IPS-18a (cell line): ENCODE results near the gene GATA5.
"Not testable (repeated sequence)": the region's sequence is repeated elsewhere in the genome, so short reads cannot be mapped to it uniquely, and the experiment has no call there.

Experiments
- H3K27ac ChIP-seq: one replicate; pipeline ENCODE4 v1.5.1; 2013; ENCODE audit warnings: low read length
- H3K27me3 ChIP-seq: one replicate; pipeline ENCODE4 v1.6.1; 2013; ENCODE audit warnings: mild to moderate bottlenecking, low read length; ENCODE audit not compliant: control insufficient read depth, insufficient read depth
- H3K36me3 ChIP-seq: one replicate; pipeline ENCODE4 v1.6.1; 2013; ENCODE audit warnings: low read depth, low read length; ENCODE audit not compliant: control insufficient read depth
- H3K4me1 ChIP-seq: one replicate; pipeline ENCODE4 v1.6.1; 2013; ENCODE audit warnings: low read depth, low read length; ENCODE audit not compliant: control insufficient read depth
- H3K4me3 ChIP-seq: one replicate; pipeline ENCODE4 v1.5.1; 2013; ENCODE audit warnings: low read length
- H3K9ac ChIP-seq: one replicate; pipeline ENCODE4 v1.6.1; 2013; ENCODE audit warnings: mild to moderate bottlenecking, low read length, moderate library complexity
- H3K9me3 ChIP-seq: one replicate; pipeline ENCODE4 v1.6.1; 2013; ENCODE audit warnings: low read depth, low read length; ENCODE audit not compliant: control insufficient read depth

GATA5 gene

DNA sequence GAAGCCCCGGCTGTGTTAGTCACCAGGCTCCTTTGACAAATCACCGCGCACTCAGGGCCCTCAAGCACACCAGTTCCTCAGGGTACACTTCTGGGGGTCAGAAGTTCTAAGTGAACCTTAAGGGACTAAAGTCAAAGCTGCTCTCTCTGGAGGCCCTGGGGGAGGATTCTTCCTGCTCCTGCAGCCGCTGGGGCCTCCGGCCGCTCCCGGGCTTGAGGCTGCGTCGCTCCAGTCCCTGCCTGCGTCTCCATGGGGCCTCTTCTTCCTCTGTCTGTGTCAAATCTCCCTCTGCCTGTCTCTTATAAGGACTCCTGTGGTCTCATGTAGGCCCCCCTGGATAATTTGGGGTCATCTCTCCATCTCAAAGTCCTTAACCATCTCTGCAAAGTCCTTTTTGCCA, 18.1 kb upstream of the GATA5 start:
- no peak overlapping the region for H3K9ac ChIP-seq

DNA sequence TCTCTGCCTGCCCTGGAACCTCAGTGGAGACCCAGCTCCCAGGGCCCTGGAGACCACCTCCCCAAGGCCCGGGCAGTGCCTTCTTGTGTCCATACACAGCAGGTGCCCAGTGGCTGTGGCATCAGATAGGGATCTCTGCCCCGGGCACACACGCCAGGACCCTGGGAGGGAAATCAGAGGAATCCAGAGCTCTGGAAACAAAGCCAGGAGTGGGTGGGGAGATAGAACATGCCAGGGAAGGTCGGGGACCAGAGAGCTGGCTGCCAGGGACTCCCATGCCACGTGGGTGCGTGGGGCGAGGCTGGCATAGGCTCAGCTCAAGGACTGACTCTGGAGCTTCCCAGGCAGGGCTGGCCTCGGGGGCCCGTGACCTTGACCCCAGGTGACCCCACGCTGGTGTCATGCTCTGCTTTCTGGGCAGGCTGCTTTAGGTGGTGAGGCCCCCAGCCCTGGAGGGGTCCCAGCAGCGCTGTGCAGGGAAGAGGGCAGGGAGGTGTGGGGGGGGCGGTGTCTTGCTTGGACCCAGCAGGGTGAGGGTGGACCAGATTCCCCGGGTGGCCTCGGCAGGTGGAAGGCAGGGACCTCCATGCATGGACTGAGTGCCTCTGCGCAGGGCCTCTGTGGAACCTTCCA, 17.6 kb upstream of the GATA5 start:
- H3K9me3 ChIP-seq = no peaks in the 10 kb centered on the region
- no peak overlapping the region for H3K4me3 ChIP-seq
- no peak overlapping the region for H3K27ac ChIP-seq
- no peak overlapping the region for H3K9ac ChIP-seq
- peaks cover 3% of the 10 kb centered on the region for H3K27me3 ChIP-seq
- no peaks in the 10 kb centered on the region for H3K36me3 ChIP-seq
- H3K4me1 ChIP-seq = no peaks in the 10 kb centered on the region

More for the DNA sequence above, 18.1 kb upstream of the GATA5 start:
- H3K9me3 ChIP-seq = no peaks in the 10 kb centered on the region
- no peaks in the 10 kb centered on the region for H3K36me3 ChIP-seq
- H3K4me3 ChIP-seq = no peak overlapping the region
- no peaks in the 10 kb centered on the region for H3K4me1 ChIP-seq
- peaks cover 3% of the 10 kb centered on the region for H3K27me3 ChIP-seq
- no peak overlapping the region for H3K27ac ChIP-seq

DNA sequence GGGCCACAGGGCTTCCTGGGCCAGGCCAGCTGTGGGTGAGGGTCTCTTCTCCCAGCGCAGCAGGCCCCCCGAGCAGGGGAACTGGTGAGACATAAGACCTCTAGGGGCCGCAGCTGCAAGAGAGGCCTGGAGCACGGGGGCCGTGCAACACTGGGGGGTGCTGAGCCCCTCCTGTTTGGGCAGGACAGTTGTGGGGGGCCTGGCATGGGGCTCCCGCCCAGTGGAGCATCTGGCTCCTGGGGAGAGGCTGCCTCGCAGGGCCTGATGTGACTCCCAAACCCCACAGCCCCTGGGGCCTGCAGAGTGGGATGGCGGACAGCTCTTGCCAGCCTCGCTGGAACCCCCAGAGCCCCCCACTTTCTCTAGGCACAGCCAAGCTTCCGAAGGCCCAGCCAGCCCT, 16.9 kb upstream of the GATA5 start:
- H3K9me3 ChIP-seq = no peaks in the 10 kb centered on the region
- no peak overlapping the region for H3K27ac ChIP-seq
- H3K36me3 ChIP-seq = no peaks in the 10 kb centered on the region
- H3K4me1 ChIP-seq = no peaks in the 10 kb centered on the region
- H3K4me3 ChIP-seq = no peak overlapping the region
- peaks cover 5% of the 10 kb centered on the region for H3K27me3 ChIP-seq
- H3K9ac ChIP-seq = no peak overlapping the region

DNA sequence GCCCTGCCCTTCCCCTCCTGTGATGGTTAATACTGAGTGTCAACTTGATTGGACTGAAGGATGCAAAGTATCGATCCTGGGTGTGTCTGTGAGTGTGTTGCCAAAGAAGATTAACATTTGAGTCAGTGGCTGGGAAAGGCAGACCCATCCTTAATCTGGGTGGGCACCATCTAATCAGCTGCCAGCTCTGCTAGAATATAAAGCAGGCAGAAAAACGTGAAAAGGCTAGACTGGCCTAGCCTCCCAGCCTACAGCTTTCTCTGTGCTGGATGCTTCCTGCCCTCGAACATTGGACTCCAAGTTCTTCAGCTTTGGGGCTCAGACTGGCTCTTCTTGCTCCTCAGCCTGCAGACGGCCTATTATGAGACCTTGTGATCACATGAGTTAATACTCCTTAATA, 15.0 kb upstream of the GATA5 start:
- H3K4me1 ChIP-seq, H3K9me3 ChIP-seq, H3K36me3 ChIP-seq, H3K4me3 ChIP-seq, H3K9ac ChIP-seq, H3K27ac ChIP-seq: not testable (repeated sequence)
- H3K27me3 ChIP-seq = peaks cover 21% of the 10 kb centered on the region

DNA sequence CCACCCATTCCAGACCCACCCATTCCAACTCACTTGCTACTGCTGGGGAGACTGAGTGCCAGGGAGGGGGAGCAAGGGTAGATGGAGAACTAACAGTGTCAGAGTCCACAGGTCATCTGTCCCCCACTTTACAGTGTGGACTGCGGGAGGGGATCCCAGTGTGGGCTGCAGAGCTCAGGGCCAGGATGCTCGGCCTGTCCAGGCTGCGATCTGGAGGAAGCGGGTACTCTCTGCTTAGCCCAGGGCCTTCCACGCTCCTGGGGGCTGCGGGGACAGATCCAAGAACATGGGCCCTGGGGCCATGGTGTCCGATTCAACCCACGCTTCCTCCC, 14.1 kb upstream of the GATA5 start:
- no peaks in the 10 kb centered on the region for H3K9me3 ChIP-seq
- H3K27me3 ChIP-seq = peaks cover 28% of the 10 kb centered on the region
- no peaks in the 10 kb centered on the region for H3K4me1 ChIP-seq
- H3K9ac ChIP-seq = no peak overlapping the region
- H3K4me3 ChIP-seq = no peak overlapping the region
- H3K27ac ChIP-seq = no peak overlapping the region
- H3K36me3 ChIP-seq = no peaks in the 10 kb centered on the region

DNA sequence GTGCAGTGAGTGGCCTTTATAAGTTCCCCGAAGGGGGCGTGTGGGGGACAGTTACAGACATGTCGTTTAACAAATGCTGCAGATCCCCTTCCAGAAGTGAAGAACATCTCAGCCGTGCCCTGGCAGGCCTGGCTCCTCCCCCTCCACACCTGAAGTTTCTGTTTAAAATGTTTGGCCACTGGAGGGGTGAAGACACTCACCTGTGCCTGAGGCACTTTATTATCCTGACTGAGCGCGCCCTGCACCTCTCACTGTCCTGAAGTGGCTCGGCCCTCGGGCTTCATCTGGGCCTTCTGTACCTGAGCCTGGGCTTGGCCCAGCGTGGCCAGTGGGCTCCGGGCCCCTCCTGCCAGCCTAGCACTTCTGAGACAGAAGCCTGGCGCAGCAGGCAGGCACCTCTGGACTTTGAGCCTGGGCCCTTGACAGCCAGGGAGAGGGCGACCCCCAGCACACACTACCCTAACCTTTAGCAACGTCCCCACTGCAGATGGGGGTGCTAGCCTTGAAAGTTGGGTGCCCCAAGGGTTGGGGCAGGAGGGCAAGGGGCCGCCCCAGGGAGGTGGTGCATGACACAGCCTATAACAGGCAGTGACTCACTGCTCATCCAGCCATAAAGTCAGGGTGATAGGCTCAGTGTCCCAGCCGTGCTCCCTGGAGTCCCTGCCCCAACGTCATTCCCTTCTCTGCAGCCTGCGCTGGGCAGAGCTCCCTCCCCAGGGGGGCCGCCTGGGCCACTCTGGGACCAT, 13.6 kb upstream of the GATA5 start:
- Histone ChIP-seq H3K27me3 (peaks cover 32% of the 10 kb centered on the region), H3K4me3 (no peak overlapping the region), H3K4me1 (no peaks in the 10 kb centered on the region), H3K9ac (no peak overlapping the region), H3K36me3 (no peaks in the 10 kb centered on the region), H3K9me3 (no peaks in the 10 kb centered on the region), H3K27ac (no peak overlapping the region)

DNA sequence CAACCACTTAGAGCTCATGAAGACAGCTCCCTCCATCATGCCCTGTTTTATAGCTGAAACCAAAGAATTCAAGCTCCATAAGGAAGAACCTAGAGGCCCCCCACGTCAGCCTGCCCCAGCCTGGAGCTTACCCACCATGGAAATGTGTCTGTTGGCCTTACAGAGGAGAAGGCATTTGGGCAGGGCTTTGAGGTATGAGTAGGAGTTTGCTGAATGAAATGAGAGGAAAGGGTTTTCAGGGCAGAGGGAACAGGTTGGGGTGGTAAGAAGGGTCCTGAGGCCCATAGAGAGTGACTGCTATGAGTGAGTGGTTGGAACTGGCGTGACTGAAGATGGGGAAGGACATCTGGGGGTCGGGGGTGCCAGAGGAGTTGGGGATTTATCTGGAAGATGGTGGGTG, 12.7 kb upstream of the GATA5 start:
- no peaks in the 10 kb centered on the region for H3K9me3 ChIP-seq
- no peak overlapping the region for H3K9ac ChIP-seq
- no peak overlapping the region for H3K4me3 ChIP-seq
- H3K36me3 ChIP-seq = no peaks in the 10 kb centered on the region
- H3K27me3 ChIP-seq = peaks cover 41% of the 10 kb centered on the region
- no peak overlapping the region for H3K27ac ChIP-seq
- H3K4me1 ChIP-seq = no peaks in the 10 kb centered on the region

DNA sequence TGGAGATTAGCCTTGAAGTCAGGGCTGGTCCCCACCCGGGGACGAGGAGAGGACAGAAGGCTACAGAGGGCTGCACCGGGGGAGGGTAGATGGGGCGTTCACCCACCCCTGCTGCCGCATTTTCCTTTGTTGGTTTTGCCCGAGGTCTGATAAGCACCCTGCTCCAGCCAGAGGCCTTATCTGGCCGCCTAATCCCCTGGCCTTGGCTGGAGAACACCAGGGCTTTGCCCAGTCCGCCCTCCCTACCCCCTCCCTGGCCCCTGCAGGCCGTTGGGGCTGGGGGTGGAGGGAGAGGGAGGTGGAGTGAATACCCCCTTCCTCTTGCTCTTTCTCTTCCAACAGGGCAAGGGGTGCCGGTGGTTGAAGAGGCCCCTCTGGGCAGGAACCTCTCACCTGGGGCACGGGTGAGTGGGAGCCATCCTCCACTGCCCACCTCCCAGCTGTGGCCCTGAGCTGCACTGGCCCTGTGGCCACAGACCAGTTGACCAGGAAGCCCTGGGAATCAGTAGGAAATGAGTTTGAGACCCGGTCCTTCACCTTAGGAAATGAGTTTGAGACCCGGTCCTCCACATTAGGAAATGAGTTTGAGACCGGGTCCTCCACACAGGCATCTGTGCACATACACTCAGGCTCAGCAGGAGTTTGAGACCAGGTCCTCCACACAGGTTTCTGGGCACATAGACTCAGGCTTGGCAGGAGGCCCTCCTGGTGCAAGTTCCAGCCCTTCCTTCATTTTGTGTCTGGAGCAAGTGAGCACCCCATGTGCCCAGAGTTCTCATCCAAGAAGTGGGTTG, 12.0 kb upstream of the GATA5 start:
- Histone ChIP-seq H3K4me1 (no peaks in the 10 kb centered on the region), H3K27ac (no peak overlapping the region), H3K4me3 (no peak overlapping the region), H3K9me3 (no peaks in the 10 kb centered on the region), H3K36me3 (no peaks in the 10 kb centered on the region), H3K9ac (no peak overlapping the region), H3K27me3 (peaks cover 48% of the 10 kb centered on the region)

DNA sequence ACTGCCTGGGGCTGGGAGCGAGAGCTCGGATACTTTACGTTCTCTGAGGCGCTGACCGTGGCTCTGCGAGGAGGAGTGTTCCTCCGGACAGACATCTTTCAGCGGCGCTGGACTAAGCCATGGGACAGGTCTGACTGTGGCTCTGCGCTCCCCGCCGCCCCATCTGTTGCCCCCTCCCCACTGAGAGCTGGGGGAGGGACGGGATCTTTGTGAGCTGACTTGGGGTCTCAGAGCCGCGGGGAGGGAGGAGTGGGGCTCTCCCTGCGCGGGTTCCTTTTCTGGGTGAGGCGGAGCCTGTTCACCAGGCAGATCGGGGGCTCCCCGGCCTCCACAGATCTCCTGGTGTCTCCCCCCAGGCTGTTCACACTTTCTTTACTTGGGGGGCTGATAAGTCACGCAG, 11.3 kb upstream of the GATA5 start:
- Histone ChIP-seq H3K4me3 (no peak overlapping the region), H3K36me3 (no peaks in the 10 kb centered on the region), H3K4me1 (peaks cover 4% of the 10 kb centered on the region), H3K9ac (no peak overlapping the region), H3K27me3 (peaks cover 54% of the 10 kb centered on the region), H3K9me3 (no peaks in the 10 kb centered on the region), H3K27ac (no peak overlapping the region)

DNA sequence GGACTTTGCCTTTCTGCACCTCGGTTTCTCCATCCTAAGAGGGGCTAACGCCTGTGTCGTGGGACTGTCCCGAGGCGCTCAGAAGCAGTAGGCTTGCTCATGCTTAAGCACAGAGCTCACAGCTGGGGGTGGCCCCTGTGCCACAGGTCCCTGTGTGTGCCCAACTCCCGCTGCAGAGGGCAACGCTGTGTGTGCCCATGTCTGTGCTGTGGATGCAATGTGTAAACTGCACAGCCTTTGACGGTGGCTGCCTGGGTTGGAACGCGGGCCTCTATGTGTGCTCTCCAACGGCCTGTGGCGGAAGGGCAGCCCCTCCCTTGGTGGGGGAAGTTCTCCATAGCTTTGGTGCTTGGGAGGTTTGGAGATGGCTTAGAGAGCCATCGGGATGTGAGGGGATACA, 10.7 kb upstream of the GATA5 start:
- Histone ChIP-seq H3K4me3 (no peak overlapping the region), H3K4me1 (peaks cover 10% of the 10 kb centered on the region), H3K27me3 (peaks cover 61% of the 10 kb centered on the region), H3K36me3 (no peaks in the 10 kb centered on the region), H3K9me3 (no peaks in the 10 kb centered on the region), H3K9ac (no peak overlapping the region), H3K27ac (no peak overlapping the region)

DNA sequence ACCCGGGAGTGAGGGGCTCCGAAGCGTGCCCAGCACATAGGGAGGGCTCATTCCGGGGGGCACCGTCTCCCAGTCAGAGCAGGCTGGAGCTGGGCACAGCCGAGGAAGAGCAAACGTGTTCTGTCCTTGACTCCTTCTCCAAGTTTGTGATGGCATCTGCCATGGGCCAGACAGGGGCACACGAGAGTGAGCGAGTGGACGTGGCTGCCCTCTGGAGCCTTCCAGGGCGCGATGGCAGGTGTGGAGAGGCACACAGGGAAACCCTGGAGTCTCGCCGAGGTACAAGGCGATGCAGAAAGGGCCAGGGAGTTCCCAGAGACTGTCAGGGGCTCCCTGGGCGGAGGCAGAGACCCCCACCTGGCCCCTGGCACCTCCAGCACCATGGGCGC, 9.9 kb upstream of the GATA5 start:
- Histone ChIP-seq H3K4me1 (peaks cover 12% of the 10 kb centered on the region), H3K36me3 (no peaks in the 10 kb centered on the region), H3K4me3 (no peak overlapping the region), H3K9me3 (no peaks in the 10 kb centered on the region), H3K27ac (no peak overlapping the region), H3K27me3 (peaks cover 69% of the 10 kb centered on the region), H3K9ac (no peak overlapping the region)
